Measurements from ENCODE around the gene CALHM3.

DNA sequence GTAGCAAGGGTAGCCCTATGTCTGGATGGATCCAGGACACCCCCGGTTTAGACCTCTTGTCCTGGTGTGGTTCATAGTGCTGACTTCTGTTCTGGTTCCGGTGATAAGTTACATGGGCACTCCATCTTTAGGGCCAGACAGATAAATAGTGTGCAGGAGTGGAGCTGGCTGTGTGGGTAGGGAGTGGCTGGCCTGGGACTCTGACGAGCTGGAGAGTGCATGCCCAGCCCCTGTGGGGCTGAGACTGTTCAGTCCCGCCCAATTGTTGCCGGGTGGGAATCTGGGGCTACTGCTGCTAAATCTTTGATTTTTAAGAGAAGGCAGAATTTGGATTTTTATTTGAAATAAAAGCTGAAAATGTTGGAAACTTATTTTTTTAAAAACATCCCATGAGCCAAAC, 55.3 kb downstream of the CALHM3 start:
- no peak for TF ChIP-seq CTCF (IDR thresholded peaks at IDR 0.05)
- no peak for TF ChIP-seq POLR2A (IDR thresholded peaks at IDR 0.05)
